ENCODE results near the gene GTPBP6.

- TF ChIP-seq, protein P1, sequence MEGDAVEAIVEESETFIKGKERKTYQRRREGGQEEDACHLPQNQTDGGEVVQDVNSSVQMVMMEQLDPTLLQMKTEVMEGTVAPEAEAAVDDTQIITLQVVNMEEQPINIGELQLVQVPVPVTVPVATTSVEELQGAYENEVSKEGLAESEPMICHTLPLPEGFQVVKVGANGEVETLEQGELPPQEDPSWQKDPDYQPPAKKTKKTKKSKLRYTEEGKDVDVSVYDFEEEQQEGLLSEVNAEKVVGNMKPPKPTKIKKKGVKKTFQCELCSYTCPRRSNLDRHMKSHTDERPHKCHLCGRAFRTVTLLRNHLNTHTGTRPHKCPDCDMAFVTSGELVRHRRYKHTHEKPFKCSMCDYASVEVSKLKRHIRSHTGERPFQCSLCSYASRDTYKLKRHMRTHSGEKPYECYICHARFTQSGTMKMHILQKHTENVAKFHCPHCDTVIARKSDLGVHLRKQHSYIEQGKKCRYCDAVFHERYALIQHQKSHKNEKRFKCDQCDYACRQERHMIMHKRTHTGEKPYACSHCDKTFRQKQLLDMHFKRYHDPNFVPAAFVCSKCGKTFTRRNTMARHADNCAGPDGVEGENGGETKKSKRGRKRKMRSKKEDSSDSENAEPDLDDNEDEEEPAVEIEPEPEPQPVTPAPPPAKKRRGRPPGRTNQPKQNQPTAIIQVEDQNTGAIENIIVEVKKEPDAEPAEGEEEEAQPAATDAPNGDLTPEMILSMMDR (IDR thresholded peaks at IDR 0.05), result no peak
- TF ChIP-seq YY1 (IDR thresholded peaks at IDR 0.05; ENCODE audit: low read depth) (no peak), RAD21 (IDR thresholded peaks at IDR 0.05; ENCODE audit: low read length) (no peak), TCF12 (IDR thresholded peaks at IDR 0.05) (no peak), FOXJ3 (CRISPR knock-in tag; IDR thresholded peaks at IDR 0.05) (no peak), RFX5 (IDR thresholded peaks at IDR 0.05; ENCODE audit: low read length) (no peak)
Measured at GRCh38 chrX:287670-288069, 30.9 kb downstream of the GTPBP6 start.
